ENCODE results near the gene PRKCH.

DNA sequence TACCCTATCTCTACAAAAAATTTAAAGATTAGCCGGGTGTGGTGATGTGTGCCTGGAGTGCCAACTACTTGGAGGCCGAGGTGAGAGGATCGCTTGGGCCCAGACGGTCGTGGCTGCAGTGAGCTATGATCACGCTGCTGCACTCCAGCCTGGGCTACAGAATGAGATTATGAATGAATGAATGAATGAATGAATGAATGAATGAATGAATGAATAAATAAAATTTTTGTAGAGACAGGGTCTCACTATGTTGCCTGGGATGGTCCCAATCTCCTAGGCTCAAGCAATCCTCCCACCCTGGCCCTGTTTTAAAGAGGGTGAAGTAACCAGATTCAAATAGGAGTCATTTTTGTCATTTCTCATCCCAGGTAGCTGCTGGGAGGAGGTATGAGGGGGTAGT is 197.7 kb downstream of the PRKCH start:
- TF ChIP-seq CTCF (IDR thresholded peaks at IDR 0.05), result no peak
- TF ChIP-seq POLR2AphosphoS5 (IDR thresholded peaks at IDR 0.05; ENCODE audit: low read depth, low read length), result no peak
- no peak for TF ChIP-seq REST (IDR thresholded peaks at IDR 0.05; ENCODE audit: insufficient read depth in 1 of 2, low read depth in 2 of 2, low read length in 1 of 2)

Measured in Panc1 (cell line).